ENCODE data around the gene PDSS1.

Gene PDSS1

DNA sequence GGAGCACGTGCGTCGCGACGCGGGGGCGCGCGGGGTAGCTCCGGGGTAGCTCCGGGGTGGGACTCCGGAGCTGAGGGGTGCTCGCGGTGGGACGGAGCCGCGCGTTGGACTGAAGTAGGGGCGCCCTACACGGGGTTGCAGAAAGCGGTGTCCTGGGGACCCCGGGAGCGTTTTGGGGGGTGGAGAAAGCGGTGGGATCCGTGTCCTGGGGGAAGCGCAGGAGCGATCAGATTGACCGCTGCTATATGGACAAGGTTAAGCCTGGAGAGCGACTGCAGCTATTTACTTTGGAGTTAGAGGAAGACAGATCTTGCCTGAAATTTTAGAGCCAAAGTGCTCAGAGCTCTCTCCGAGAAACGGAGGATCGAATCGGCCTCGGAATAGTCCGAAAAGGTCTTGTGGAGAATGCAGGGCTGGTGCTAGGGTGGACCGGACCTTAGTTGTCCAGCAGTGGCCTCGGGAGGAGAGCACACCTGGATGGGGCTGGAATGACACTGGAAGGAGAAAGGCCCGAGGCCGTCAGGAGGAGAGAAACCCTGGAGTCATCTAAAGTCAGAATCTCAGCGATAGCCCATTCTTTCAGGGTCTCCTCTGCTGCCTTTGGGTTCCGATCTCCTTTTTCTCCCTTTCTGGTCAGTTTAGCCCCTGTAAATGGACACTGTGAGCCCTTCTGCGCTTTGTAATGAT, 564 bp downstream of the PDSS1 start:
- no peak for DNase-seq (ENCODE audit: low read depth, low spot score)
- peak overlapping the region; percentile 84 for H3K27ac ChIP-seq

DNA sequence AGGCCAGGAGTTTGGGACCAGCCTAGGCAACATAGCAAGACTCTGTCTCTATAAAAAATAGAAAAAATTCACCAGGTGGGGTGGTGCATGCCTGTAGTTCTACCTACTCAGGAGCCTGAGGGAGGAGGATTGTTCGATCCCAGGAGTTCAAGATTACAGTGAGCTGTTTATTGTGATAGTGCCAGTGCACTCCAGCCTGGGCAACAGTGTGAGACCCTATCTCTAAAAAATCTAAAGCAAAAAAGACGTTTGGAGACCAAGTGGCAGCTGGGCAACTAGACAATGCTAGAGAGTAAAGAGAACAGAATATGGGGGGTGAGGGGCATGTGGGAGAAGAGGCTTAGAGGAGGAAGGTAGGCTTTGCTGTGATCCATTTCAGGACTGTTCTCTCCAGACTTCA, 1.4 kb downstream of the PDSS1 start:
- DNase-seq (ENCODE audit: low read depth, low spot score) = no peak
- no peak overlapping the region for H3K27ac ChIP-seq

DNA sequence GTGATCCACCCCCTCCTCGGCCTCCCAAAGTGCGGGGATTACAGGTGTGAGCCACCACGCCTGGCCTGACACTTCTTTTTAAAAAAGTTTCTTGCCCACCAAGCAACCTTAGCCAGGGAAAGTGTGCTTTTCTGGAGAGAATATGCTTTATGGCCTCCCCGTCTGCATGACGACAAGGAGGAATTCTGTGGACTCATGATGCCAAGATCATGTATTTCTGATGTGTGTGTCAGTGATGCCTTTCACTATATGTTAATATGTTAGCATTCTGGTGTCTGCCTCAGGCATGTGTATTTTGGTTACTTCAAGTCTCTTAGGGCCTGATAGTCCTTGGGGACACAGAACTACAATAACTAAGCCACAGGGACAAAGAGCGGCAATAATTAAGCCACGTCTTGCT, 2.1 kb downstream of the PDSS1 start:
- no peak for DNase-seq (ENCODE audit: low read depth, low spot score)
- H3K27ac ChIP-seq = no peak overlapping the region

DNA sequence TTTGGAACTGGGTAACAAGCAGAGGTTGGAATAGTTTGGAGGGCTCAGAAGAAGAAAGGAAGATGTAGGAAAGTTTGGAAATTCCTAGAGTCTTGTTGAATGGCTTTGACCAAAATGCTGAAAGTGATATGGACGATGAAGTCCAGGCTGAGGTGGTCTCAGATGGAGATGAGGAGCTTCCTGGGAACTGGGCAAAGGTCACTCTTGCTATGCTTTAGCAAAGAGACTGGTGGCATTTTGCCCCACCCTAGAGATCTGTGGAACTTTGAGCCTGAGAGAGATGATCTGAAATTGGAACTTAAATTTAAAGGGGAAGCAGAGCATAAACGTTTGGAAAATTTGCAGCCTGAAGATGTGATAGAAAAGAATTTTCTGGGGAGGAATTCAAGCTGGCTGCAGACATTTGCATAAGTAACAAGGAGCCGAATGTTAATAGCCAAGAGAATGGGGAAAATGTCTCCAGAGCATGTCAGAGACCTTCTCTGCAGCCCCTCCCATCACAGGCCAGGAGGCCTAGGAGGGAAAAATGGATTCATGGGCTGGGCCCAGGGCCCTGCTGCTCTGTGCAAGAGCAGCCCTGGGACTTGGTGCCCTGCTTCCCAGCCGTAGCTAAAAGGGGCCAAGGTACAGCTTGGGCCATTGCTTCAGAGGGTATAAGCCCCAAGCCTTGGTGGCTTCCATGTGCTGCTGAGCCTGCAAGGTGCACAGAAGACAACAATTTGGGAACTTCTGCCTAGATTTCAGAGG, 3.6 kb downstream of the PDSS1 start:
- no peak overlapping the region for H3K27ac ChIP-seq
- no peak for DNase-seq (ENCODE audit: low read depth, low spot score)

DNA sequence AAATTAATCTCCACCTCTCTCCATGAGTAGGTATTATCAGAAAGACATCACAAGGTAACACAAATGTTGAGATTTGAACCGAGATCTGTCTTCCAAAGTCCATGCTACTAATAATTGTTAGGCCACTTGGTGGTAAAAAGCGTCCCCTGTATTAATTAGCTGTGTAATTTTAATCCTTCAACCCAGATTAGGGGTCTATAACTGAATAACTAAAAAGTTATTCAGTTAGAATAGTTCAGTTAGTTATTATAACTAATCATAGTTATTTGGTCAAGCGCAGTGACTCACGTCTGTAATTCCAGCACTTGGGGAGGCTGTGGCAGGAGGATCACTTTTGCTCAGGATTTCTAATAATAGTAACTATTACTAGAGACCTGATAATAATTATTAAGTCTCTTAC, 5.6 kb downstream of the PDSS1 start:
- H3K27ac ChIP-seq = no peak overlapping the region
- DNase-seq (ENCODE audit: low read depth, low spot score) = no peak

DNA sequence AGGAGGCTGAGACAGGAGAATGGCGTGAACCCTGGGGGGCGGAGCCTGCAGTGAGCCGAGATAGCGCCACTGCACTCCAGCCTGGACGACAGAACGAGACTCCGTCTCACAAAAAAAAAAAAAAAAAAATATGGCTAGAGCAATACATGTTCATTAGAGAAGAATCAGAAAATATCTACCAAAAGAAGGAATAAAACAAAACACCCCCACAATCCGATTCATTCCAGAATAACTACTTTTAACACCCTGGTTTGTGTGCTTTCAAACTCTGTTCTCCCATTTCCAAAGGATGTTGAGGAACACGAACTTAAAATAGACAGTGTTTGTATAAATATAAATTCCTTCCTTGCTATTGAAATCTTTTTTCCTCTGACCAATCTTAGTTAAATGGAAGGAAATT, 6.5 kb downstream of the PDSS1 start:
- no peak overlapping the region for H3K27ac ChIP-seq

DNA sequence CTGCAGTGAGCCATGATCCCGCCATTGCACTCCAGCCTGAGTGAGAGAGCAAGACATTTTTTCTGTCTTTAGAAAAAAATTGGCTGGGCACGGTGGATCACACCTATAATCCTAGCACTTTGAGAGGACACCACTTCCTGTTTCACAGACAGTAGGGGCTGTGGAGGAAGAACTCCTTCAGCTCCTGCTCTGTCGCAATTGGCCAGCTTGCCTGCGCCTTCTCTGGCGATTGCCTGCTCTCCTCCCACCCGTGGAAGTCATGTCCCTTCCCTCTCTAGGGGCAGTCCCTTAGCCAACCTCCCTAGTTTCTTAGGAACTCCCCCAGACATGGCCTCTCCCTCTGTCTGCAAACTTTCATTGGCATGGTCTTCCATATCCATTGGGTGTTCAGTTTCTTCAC, 8.7 kb downstream of the PDSS1 start:
- no peak for DNase-seq (ENCODE audit: low read depth, low spot score)
- no peak overlapping the region for H3K27ac ChIP-seq

More for the DNA sequence above, 6.5 kb downstream of the PDSS1 start:
- DNase-seq (ENCODE audit: low read depth, low spot score) = no peak

DNA sequence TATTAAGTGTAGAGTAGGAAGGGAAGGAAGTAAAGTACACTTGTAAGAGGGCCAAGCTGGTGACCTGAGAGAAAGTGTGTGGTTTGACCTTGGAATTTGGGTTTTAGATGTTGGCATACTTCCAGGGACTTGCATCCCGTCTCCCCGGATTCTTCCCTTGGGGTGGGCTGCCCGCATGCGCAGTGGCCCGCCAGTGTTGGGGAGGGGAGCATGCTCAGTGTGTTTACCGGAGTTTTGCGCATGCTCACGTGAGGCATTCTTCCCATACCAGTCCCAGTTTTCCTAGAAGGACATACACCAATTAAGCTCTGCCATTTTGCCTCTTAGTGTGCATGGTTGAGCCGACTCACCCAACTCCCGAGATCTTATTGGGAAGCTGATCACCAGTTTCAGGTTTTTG, 9.4 kb downstream of the PDSS1 start:
- DNase-seq (ENCODE audit: low read depth, low spot score) = no peak
- no peak overlapping the region for H3K27ac ChIP-seq

DNA sequence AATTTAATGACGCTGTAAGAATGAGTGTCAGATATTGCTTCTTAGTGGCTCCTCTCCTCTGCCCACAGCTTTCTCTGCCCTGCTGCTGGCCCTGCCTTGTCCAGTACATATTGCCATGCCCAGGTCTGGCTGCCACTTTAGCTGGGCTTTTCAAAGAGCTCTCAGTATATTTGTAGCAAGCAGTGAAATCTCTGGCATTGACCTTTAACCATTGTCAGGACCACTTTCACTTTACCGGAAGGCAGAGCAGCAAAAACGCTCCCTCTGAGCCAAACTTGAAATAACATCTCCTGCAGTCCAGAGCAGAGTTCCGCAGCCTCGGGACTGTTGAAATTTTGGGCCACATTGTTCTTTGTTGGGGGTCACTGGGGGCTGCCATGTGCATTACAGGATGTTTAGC, 13.8 kb downstream of the PDSS1 start:
- no peak for DNase-seq (ENCODE audit: low read depth, low spot score)
- H3K27ac ChIP-seq = no peak overlapping the region

DNA sequence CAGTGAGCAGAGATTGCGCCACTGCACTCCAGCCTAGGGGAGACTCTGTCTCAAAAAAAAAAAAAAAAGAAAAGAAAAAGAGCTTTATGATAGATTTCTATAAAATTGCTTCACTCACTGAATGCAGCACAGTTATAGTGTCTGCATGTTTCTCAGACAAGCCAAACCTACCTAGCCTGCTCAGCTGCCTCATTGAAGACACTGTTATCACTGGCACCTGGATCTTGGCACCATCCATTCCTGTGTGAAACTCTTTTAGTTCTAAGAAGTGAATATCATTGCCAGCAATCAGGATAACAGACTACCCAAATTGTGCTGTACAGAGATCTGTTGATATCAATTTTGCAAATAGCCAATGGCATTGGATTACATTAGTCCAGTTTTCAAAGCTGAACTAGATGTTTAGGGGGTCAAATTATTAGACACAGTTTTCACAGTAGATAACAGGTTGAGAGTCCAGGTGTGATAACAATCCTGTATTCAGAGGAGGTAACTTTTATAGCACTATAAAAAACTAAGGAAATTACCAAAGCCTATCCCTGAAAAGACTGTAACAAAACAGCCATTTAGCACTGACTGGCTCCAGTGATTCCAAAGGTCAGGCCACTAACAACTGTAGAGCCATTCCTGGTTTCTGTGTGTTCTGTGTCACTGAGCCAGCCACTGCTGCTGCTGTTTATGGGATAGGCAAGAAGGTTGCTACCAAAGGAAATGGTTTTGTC, 17.1 kb downstream of the PDSS1 start:
- no peak for DNase-seq (ENCODE audit: low read depth, low spot score)
- no peak overlapping the region for H3K27ac ChIP-seq

DNA sequence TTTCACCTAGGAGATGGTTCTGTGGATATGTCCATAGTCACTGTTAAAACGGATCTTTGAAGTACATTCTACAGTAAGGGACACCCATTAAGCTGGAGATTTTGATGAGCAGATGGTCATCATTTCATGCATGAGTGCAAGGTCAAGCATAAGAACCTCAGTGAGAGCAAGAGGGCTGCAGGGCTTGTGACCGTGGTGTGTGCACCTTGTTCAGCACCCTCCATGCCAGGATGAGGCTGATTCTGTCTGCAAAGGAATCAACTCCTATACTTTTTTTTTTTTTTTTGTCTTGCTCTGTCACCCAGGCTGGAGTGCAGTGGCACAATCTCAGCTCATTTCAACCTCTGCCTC, 17.6 kb downstream of the PDSS1 start:
- DNase-seq (ENCODE audit: low read depth, low spot score) = no peak
- no peak overlapping the region for H3K27ac ChIP-seq

DNA sequence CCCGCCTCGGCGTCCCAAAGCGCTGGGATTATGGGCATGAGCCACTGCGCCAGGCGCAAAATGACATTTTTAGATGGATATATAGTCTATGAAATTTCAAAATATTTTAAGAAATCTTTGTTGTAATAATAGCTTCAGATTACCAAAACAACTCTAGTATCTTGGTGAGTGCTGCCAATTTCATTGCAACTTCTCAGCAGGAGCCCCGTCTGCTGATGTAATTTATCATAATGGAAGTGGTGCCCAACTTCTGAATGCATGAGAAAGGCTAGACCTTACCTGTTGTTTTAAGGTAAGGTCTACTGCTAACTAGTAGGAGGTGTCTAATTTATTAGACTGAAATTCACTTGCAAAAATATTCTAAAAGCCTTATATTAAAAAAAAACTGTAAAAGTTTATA, 20.0 kb downstream of the PDSS1 start:
- no peak overlapping the region for H3K27ac ChIP-seq
- DNase-seq (ENCODE audit: low read depth, low spot score) = no peak

DNA sequence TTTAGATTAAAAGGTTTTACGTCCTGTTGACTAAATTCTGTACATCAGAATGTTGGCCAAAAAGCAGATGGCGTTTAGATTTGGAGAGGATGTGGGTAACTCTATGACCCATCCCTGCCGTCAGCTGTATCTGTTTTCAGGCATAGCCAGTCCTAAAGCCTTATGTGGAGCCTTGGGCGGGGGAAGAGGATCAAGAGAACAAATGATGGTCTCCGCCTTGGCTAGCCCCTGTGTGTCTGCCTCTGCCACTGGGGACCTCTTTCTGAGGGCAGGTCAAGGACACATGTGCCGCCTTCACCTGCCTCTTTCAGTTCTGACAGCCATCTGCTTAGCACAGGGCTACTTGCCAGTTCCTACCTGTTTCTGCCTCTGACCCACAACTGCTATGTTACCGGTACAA, 24.1 kb downstream of the PDSS1 start:
- no peak overlapping the region for H3K27ac ChIP-seq
- no peak for DNase-seq (ENCODE audit: low read depth, low spot score)

DNA sequence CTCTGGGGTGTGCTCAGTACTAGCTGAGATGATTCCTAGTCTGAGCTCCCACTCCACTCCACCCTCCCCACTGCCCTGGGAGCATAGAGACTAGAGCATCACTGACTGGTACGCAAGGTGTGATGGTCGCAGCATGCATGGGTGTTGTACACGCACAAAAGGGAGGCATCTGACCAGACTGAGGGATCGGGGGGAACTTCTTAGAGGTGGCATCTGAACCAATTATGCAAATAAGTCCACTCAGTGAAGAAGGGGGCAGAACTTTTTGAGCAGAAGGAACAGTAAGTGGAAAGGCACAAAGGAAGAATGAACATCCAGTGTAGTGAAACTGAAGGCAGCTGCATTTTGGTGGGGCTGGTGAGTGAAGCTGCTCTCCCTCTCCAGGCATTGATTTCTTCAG, 25.5 kb downstream of the PDSS1 start:
- no peak for DNase-seq (ENCODE audit: low read depth, low spot score)
- no peak overlapping the region for H3K27ac ChIP-seq

DNA sequence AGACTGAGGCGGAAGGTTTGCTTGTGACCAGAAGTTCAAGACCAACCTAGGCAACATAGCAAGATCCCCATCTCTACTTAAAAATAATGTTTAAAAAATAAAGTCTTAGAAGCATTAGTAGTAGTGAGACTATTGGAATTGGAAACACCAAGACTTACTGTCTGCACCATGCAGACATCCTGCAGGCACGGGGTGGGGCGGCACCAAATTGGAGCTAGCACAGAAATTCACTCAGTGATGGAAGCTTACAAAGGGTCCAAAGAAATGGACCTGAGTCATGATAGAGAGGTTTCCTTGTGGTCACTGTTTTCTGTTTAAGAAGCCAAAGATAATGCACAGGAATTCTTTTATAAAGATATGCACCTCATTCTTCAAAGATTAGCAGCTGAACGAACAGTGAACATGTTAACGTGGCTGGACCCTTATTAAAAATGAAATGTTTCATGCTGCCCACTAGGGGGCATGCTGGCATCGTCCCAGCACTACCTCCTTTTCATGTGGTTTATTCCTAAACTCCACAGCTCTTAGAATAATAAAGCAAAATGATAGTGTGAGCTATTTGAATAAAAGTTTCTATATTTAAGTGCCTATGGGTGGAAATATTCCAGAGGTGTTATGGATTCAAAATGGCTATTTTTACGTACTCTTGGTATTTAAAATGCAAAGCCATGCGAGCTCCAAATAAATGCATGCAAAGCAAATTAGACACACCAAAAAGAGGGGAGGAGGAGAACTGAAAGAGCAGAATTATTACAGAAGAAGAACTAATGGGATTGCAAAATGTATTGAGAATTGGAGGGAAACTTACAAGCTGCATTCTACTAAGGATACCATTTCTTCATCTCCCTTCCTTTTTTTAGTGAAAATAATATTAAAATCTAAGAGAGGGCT, 28.6 kb downstream of the PDSS1 start:
- no peak overlapping the region for H3K27ac ChIP-seq
- DNase-seq (ENCODE audit: low read depth, low spot score) = no peak

DNA sequence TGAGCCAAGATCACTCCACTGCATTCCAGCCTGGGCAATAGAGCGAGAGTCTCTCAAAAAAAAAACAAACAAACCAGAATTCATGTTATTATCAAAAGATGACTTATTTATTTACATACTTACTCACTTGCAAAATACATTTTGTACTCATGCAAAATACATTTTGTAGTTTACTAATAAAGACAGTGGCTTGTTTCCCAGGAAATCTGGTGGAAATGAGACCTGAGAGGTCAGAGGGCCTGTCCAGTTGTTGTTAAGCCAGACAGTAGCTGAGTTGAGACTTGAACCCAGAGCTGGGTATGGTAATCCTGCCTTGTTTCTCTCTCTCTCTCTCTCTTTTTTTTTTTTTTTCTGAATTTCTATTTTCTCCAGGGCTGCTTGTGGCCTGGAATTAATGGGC, 29.5 kb downstream of the PDSS1 start:
- no peak overlapping the region for H3K27ac ChIP-seq
- no peak for DNase-seq (ENCODE audit: low read depth, low spot score)

DNA sequence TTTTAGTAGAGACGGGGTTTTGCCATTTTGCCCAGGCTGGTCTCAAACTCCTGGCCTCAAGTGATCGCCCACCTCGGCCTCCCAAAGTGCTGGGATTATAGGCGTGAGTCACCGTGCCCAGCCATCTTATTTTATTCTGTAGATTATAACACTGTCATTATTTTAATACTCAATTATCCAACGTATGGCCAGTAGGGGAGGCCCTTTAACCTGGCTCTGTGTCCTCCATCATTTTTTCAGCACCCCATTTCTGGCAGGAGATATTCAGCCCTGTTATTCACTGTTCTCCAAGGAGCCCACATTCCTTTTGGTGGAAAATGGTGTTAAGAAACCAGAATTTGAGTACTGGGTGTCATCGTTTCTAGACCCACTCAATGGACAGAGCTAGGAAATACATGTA, 31.5 kb downstream of the PDSS1 start:
- DNase-seq (ENCODE audit: low read depth, low spot score) = no peak

DNA sequence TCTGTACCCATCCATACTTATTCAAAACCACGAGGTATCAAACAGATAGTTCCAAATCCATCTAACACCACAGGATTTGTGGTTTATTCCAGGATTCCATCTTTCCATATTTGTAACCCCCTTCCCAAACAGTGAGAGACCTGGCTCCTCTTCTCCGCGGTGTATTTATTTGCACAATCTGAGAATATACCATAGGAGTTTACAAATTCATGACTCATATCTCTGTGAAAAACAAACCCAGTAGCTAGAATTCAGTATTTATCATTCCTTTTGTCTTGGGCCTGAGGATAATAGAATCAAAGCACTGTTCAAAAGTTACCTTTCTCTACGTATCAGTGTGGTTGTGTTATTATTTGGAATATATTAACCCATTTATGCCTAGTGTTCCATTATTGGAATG, 31.9 kb downstream of the PDSS1 start:
- H3K27ac ChIP-seq = no peak overlapping the region
- DNase-seq (ENCODE audit: low read depth, low spot score) = no peak

More for the DNA sequence above, 31.5 kb downstream of the PDSS1 start:
- H3K27ac ChIP-seq = no peak overlapping the region

DNA sequence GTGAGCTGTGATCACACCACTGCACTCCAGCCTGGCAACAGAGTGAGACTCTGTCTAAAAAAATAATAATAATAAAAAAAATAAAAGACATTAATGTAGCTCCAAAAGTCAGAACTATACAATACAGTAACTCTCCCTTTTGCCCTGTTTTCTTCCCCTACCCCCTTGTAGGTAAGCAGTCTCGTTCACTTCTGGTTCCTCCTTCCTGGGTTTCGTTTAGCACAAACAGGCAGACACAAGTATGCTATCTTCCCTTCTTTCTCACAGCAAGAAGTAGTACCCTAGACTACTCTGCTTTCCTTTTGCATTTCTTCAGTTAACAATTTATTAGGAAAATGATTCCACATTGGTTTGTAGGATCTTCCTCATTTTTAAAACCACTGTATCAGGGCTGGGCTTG, 33.1 kb downstream of the PDSS1 start:
- DNase-seq (ENCODE audit: low read depth, low spot score) = no peak
- no peak overlapping the region for H3K27ac ChIP-seq

DNA sequence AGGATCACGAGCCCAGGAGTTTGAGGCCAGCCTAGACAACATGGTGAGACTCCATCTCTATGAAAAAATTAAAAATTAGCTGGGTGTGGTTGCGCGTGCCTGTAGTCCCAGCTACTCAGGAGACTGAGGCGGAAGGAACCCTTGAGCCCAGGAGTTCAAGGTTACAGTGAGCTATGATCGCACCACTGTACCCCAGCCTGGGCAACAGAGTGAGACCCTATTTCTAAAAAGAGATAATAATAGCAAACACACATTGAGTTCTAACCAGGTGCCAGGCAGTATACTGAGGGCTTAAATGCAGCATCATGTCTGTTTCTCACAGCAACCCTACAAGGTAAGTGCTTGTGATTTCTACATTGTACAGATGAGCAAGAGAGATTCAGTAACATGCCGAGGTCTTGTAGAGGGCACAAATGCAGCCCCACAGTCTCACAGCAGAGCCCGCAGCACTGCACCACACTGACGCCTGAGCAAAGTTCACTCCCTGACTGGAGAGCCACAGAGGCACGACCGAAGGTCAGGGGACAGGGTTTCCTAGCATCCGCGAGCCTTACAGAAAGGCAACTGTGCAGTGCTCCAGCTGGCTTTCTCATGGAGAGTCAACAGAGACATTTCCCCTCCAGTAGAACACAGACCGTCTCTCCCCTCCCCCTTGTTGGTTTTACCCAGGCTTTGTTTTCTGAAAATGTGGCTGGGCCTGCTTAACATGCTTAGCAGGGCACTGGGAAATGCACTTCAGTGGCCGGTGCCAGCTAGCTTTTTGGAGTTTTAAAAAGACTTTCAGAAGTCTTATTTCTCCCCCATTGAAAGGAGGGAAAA, 36.5 kb downstream of the PDSS1 start:
- no peak for DNase-seq (ENCODE audit: low read depth, low spot score)
- H3K27ac ChIP-seq = no peak overlapping the region
